ELR (cell line): Measurements from ENCODE around the gene CLUH.
"Not testable (repeated sequence)": the region's sequence is repeated elsewhere in the genome, so short reads cannot be mapped to it uniquely, and the experiment has no call there.

ENCODE experiments used
- DNase-seq: peaks from one replicate; pipeline ENCODE4 v3.0.0-alpha.2; 2015; ENCODE audit warnings: low read depth

Gene CLUH

DNA sequence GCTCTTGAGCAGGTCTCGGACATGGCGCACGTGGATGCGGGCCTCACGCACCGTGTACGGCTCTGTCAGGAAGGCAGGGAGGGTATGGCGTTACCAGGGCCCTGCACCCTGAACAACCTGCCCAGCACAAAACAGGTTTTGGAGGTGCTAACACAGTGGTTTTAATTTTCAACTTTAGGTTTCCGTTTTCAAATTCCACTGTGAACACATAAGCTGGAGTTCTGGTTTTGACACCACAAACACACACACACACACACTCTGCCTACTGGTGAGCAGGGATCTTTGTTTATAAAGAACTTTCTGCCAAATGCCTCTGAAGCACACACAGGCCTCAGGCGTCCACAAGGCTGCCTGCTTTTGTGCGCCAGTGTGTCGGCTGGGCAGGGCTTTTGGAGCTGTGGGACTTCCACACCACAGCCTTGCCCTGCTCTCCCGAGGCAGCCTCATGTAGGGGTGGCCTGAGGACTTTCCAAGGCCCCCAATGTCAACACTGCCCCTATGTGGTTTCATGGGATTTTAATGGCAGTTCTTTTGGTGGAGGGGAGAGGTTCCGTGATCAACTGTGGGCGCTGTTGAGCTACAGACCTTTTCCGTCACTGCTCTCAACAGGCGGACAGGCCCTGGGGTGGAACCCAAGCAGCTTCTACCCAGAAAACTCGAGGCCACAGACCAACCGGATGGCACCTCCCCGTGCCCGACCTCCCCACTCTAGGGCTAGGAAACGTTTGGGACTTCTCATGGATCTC, 9.4 kb downstream of the CLUH start:
- DNase-seq = no peak

DNA sequence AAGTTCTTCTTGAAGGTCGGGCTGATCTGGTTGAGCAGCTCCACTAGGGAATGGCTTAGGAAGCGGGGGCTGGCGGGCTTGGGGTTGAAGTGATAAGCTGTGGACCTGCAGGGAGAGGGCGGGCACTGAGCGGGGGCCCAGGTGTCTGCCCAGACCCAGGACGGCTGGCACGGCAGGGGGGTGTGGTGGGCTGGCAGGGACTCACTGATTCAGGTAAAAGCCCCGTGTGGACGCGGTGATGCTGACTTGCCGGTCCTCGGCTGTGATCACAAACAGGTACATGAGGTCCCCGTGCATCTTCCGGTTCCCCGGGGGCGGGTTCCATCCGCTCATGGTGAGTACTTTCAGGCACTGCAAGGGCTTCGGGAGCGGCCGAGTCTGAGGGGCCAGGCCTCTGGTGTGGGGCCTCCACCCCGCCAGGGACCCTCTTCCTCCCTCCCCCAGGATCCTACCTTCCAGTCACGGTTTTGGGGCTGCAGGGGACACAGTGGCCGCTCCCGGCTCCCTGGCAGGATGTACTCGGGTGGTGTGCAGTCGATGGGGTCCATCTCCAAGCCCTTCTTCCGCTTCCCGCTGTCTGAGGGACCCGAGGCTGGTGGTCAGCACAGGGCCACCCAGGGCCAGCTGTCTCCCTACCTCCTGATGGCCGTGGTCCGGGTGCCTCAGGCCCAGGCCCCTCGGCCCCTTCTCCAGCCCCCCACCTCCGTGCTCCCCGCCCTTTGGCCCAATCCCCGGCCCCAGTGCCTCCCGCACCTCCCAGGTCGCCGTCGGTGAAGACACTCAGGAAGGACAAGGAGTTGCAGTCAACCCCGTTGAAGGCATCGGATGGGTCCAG, 10.2 kb downstream of the CLUH start:
- DNase-seq = no peak

DNA sequence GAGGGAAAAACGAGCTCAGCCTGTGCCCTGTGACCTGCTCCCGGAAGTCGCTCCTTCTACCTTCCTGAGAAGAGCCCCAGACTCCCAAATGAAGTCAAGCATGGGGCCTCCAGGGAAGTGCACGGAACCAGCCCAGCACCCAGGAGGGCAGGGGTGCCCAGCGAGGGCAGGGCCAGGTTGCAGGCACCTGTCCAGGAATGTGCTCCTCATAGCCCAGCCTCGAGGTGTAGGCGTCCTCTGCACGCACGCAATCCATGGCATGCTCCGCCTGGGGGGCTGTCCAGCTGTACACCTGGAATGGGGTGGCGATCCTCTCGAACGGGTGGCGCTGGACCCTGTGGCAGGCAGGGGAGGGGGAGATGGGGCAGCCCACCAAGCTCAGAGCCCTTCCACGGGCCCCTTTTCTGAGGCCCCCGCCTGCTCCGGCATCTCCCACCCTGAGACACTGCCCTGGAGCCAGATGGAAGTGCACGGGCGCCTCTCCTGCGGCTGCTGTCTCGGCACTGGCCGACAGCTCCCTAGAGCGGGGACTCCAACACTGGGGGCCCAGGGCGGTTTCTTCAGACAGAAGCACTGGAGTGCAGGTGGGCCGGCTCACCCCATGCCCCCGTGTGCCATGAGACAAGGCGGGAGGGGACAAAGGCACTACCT, 10.9 kb downstream of the CLUH start:
- DNase-seq = no peak

DNA sequence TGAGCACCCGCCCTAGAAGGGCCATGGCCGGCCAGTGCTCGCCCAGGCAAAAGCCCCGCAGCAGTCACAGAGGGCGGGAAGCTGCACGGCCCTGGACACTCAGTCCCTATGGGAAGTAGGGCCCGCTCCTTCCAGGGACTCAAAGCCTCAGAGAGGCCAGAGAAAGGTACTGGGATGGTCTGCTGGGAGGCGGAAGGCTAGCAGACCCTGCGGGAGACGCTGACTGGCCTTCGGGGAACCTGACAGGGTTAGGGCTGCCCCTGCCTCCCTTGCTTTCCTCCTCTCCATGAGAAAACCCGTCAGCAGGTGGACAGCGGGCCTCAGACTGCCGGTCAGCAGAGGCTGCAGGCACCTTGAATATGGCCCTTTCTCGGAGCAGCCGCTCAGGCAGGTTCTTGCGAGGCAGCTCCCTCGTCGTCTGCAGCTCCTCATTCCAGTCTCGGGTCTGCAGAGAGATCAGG, 11.5 kb downstream of the CLUH start:
- no peak for DNase-seq

DNA sequence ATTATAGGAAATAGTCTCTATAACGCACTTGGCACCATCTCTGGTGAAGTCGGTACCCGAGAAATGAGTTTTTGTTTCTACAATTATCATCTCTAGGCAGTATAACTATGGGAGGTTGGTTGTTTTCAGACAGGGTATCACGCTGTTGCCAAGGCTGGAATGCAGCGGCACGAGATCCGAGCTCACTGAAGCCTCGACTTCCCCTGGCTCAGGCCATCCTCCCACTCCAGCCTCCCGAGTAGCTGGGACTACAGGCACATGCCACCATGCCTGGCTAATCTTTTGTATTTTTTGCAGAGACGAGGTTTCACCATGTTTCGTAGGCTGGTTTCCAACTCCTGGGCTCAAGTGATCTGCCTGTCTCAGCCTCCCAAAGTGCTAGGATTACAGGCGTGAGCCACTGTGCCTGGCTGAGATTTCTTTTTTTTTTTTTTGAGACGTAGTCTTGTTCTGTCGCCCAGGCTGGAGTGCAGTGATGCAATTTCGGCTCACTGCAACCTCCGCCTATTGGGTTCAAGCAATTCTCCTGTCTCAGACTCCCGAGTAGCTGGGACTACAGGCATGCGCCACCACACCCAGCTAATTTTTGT, 12.3 kb downstream of the CLUH start:
- DNase-seq = not testable (repeated sequence)

DNA sequence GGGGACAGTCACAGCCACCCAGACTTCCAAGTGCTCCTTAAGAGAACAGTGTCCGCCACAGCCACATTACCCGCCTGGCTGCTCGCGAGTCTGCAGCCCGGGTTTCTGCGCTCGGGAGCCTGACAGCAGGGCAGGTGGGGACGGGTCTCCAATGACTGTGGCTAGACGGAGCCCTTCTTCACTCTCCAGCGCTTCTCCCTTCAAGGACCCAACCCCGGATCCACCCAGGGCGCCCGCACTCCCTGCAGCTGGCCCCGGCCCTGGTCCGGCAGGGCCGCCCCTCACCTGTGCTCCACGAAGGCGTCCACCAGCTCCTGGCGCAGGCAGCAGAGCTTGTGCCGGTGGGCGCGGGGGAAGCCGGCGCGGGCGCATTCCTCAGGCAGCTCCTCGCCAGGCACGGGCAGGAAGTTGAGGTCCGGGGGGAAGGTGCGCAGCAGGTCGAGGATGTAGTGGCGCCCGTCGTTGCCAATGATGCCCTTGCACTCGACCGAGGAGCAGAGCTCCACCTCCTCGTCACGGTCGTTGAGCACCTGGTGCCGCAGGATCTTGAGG, 13.9 kb downstream of the CLUH start:
- no peak for DNase-seq

DNA sequence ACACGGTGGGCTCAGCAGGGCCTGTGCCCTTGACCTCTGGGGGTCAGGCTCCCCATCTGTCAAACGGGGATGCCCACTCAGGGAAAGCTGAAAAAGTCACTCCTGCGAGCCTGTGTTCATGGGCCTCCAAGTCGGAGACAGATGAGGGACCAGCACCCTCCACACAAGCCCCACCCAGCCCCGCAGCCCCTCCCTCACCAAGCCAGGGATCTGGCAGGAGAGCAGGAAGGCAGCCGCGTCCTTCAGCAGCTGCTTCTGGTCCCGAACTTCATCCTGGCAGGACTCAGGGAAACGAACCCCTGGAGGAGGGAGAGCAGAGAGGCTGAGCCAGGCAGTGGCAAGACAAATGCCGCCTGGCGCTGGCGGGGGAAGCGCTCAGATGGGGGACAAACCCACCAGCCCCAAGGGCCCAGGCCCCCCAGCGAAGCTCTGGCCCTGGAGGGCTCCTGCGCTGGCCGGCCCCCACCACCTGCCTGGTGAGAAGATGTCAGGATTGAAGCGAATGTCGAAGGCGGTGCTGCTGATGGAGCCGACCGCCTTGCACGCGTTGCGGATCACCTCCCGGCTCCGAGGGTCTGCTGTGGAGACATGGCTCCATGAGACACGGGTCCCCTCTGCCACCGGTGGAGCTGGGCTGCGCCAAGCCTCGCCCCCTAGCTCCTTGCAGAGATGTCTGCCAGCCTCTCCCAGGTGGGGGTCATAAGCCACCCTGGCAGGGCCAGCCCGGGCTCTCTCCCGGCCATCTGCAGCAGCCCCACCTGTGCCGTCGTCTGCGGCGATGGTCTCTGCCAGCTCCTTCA, 15.4 kb downstream of the CLUH start:
- DNase-seq = no peak

DNA sequence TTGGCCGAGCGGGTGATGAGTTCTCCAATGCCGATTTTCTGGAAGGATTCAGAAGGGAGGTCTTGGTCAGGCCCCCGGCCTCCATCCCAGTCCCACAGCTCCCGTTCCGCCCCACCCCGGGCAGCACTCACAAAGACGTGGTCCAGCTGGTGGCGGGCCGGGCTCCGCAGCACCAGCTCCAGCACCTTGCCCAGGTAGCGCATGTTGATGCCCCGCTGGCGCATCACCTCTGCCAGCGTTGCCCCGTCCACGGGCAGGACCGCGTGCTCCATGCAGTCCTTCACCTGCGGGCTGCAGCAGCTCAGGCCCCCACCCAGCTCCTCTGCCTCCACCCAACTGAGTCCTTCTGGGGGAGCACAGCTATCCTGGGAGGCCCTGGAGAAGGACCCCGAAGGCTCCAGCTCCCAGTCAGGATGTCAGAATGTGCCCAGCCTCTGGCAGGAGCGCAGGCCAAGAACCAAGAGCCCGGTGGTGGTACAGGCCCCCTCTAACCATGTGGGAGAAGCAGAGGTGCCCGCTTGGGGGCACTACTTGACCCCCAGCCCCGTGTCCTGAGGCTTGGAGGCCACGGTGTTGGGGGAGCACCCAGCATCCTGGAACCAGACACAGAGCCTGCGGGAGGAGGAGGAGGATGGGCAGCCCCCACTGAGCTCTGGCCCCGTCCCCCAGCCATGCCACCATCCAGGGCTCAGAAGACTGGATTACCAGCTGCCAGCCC, 16.2 kb downstream of the CLUH start:
- no peak for DNase-seq

DNA sequence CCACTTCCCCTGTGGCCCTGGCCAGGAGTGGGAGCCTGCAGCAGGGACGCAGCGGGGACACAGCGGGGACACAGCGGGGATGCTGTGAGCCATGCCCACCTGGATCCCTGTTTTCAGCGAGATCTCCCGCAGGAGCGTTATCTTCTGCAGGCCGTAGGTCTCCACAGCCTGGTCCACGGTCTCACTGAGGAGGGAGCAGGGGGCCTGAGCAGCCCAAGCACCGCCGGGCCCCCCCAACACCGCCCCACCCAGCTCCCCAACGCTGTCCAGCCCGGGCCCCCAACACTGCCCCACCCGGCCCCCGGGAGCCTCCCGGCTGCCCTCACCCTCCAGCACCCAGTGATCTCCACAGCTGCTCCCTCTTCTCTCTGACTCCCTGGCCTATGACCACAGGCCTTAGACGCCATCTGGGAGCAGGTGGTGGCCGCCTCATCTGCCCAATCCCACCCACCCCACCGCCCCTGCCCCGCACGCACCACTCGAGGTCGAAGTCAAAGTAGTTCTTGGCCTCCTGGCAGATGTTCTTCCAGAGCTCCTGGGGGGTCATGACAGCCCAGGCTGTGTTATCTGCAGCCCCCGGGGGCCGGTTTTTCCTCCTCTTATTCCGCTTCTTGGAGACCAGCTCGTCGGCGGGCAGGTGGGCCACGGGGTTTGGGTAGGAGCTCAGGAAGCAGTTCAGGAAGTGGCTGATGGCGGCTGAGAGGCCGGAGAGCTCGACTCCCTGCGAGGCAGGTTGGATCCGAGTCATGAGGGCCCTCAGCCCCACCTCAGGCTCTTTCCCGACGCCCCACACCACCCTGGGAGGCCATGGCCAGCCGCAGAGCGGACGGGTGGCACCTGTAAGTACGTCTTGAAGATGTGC, 17.0 kb downstream of the CLUH start:
- no peak for DNase-seq

DNA sequence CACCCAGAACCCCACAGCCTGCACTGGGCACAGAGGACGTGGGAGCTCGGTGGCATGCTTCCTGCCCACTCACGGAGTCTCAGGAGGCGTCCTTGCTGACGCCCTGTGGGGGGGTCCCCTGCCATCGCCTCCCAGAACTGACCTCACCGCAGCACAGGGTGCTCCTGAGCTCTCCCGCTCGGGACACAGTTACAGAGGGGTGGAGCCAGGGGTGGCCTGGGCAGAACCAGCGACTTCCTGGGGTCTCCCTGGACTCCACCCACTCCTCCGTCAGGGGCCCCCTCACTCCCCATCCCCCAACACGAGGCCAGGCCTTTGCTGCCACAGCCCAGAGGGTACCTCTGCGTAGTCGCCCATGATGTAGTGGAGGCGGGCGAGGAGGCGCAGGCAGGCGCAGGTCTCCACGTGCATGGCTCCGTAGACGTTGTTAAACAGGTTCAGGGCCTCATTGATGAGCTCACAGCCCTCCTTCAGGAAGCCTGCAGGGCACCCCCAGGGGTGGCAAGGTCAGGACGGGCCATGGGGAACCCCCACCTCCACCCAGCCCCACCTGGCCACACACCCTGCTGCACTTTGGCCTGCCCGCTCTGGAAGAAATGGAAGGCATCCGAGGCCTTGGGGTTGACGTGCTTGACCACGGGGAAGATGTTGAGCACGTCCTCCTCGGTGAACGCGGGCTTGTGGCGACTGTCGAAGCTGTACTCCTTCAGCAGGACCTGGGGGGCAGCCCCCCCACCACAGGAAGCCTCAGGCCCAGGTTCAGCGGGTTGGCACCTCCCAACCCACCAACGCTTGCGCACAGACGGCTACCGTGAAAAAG, 17.8 kb downstream of the CLUH start:
- DNase-seq = no peak

DNA sequence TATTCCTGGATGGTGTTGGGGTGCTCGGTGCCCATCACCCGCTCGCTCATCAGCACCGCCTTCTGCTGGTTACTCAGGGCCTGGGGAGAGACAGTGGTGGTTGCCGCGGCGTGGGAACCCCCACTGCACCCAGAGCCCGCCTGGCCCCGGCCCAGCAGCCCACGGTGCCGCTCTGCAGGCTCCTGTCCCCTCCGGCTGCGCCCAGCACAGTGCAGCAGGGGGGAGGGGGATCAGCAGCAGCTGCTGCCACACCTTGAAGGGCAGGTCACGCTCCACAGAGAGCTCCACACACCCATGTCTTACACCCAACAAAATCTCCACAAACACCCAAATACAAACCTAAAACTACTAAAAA, 18.8 kb downstream of the CLUH start:
- no peak for DNase-seq

DNA sequence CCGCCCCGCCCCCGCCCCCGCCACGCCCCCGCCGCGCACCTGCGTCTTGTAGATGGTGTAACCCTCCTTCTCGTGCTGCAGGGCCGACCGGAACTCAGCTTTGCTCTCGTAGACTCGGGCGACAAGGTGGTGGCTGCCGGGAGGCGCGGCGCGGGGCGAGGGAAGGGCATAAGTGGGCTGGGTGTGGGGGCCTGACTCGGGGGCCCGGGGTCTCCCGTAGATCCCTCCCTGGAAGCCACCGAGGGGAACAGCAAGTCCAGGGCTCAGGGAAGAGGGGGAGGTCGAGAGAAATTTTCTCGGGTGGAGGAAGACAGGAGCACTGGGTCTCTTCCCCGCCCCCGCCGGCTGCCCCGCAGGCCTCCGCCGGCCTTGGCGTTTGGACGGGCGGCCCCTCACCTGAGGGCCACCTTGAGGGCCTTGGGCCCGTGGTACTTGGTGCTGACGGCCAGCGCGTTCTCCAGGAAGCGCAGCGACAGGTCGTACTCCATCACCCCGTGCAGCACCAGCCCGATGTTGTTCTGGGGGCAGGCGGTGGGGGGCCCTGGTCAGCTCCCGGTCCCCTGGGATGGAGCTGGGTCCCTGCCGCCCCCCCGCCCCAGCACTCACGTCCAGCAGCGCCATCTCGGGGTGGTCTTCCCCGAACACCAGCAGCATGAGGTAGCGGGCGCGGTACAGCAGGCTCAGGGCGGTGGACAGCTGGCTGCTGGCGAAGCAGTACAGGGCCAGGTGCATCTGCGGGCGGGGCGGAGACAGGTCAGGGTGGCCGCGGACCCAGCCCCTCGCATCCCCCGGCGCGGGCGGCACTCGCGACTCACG, 19.4 kb downstream of the CLUH start:
- no peak for DNase-seq

DNA sequence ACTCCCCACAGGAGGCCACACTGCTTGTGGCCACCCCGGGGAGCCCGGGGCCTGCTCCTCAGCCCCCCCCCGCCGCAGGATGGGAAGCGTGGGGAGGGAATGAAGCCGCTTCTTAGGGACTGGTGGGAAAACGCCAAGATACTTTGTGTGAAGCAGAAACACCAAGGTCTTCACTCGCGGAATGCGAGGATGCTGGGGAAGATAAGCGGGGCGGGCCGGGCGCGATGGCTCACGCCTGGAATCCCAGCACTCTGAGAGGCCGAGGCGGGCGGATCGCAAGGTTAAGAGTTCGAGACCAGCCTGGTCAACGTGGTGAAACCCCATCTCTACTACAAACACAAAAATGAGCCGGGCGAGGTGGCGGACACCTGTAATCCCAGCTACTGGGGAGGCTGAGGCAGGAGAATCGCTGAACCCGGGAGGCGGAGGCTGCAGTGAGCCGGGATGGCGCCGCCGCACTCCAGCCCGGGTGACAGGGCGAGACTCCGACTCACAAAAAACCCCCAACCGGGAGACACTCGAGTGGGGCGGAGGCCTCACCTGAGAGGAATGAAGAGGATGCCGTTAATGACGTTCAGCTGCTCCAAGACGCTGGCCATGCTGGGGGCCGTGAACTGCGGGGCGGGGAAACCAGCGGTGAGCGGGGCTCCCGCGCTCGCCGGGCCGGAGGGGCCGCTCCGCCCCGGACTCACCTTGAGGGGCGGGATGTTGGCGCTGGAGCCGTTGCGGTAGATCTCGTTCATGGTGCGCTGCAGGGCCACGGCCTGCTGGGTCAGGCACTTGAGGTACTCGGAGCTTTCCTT, 20.3 kb downstream of the CLUH start:
- DNase-seq = no peak

DNA sequence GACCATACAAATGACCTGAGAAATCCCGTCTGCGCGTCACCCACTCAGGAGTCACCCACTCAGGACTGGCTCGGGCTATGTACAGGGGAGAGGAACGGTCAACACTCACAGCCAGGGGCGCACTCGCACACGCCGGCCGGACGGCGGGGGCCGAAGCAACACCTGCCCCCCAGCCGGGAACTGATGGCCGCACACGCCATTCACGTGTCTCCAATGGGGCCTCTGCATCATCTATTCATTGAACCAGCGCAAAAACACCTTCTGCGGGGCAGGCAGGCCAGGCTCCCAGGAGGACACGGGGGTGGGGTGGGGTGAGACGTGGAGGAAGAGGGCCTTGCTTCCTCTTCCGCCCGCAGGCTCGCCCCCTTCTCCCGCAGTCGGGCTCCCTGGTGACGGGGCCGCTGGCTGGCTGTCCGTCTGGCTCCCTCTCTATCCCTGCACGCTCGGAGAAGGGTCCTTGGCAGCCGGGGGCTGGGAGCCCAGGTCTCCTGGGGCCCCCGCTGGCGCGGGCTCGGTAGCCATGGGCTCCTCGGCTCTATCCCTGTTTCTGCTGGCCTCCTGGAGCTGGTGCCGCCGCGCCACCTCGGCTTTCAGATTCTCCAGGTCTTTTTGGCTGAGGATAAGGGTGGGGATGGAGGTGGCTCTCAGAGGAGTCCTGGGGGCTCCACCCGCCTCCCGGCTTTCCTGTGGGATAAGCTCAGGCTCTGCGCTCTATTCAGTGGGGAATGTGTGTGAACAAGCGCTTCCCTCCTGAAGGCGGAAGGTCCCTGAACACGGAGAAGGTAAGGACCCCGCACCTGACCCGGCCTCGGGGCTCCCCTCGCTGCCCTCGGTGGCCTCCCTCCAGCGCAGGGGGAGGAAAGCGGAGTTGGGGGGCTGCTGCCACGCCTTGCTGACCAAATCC, 21.1 kb downstream of the CLUH start:
- no peak for DNase-seq

DNA sequence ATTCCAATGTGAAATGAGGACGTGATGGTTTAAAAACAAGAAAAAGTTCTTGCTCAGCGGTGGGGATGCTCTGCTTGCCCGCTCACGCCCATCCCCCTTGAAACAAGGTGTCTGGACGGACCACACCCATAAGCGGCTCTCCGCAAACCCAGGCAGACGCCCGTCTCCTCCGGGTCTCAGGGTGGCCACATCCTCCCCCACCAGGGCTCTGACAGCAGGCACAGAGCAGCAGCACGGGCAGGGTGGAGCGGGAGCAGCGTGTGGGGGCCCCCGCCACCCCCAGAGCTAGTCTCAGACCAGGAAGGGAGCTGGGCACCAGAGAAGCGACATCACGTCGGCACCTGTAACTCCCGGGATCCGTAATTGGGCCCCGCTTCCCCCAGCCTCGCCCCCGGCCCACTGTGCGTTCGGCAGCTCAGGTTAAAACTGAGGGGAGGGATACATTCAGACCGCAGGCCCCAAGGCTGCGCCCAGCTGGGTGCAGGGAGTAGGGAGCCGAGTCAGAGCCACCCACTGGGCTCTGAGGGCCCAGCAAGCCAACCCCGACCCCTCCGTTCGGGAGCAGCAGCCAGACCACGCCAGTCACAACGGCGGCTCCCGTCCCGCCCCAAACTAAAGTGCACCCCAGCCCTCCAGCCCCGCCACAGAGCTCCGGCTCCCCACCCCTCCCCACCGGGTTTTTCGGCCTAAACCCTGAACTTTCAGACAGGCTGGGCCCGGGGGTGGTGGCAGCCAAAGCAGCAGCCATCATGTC, 22.0 kb downstream of the CLUH start:
- no peak for DNase-seq
